ENCODE data around the gene CLEC16A.

DNA sequence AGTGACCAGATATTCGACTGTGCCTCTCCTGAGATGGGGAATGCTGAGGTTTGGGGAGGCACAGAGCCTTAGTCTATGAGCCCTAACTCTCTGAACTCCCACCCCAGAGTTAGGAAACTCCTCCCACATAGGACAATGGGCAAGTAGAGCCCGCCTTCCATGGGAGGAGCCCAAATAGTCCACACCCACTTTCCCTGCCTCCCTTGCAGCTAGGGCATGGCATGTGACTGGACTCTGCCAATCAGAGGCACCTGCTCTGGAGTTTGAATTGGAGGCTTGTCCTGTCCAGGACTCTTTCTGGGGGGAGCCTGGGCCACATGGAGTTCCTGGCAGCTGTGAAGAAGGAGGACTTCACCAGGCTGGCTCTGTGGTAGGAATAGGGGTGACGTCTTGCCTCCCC, 263.3 kb downstream of the CLEC16A start:
- TF ChIP-seq CTCF (IDR thresholded peaks at IDR 0.05; ENCODE audit: borderline replicate concordance, extremely low read depth, low read length, poor library complexity, severe bottlenecking) (no peak), EZH2 (IDR thresholded peaks at IDR 0.05; ENCODE audit: borderline replicate concordance, low read depth, low read length, severe bottlenecking) (no peak)
